Osteocyte (in vitro differentiated cells): ENCODE measurements around the gene ROM1. TPM values are rescaled to one million over a fixed set of nuclear protein-coding genes. Genes with fewer than 3 reads are reported as not detected.

Experiments
- DNase-seq: peaks from one replicate; pipeline ENCODE4 v3.0.0; 2021; ENCODE audit warnings: mixed read lengths; ENCODE audit not compliant: unreplicated experiment; ENCODE audit errors: extremely low spot score
- H3K27ac Mint-ChIP-seq: one replicate; pipeline ENCODE4 v1.8.0; 2021; ENCODE audit warnings: mild to moderate bottlenecking, mixed read lengths; ENCODE audit not compliant: unreplicated experiment
- H3K27me3 Mint-ChIP-seq: one replicate; pipeline ENCODE4 v1.8.0; 2021; ENCODE audit warnings: mixed read lengths; ENCODE audit not compliant: unreplicated experiment
- H3K36me3 Mint-ChIP-seq: one replicate; pipeline ENCODE4 v1.8.0; 2021; ENCODE audit warnings: mixed read lengths; ENCODE audit not compliant: unreplicated experiment
- H3K4me1 Mint-ChIP-seq: one replicate; pipeline ENCODE4 v1.8.0; 2021; ENCODE audit warnings: mixed read lengths; ENCODE audit not compliant: unreplicated experiment
- H3K4me3 Mint-ChIP-seq: one replicate; pipeline ENCODE4 v1.8.0; 2021; ENCODE audit warnings: mild to moderate bottlenecking, moderate library complexity, mixed read lengths; ENCODE audit not compliant: unreplicated experiment
- H3K9me3 Mint-ChIP-seq: one replicate; pipeline ENCODE4 v1.8.0; 2021; ENCODE audit warnings: mixed read lengths; ENCODE audit not compliant: unreplicated experiment
- total RNA-seq: library from RNA; stranded (reverse); gene quantifications from 2 replicates; pipeline ENCODE4 v1.2.1, GENCODE V29; 2021
- TF ChIP-seq, protein P1 (sequence below): fragments of 200-600 bp; sonication (generic); IDR thresholded peaks from 2 replicates; pipeline ENCODE4 v1.5.0; 2021; ENCODE audit warnings: antibody characterized with exemption, mild to moderate bottlenecking, moderate library complexity

ROM1 gene
- total RNA-seq, 1 donor from 2014 or later = 4.4 TPM

- TF ChIP-seq, protein P1, sequence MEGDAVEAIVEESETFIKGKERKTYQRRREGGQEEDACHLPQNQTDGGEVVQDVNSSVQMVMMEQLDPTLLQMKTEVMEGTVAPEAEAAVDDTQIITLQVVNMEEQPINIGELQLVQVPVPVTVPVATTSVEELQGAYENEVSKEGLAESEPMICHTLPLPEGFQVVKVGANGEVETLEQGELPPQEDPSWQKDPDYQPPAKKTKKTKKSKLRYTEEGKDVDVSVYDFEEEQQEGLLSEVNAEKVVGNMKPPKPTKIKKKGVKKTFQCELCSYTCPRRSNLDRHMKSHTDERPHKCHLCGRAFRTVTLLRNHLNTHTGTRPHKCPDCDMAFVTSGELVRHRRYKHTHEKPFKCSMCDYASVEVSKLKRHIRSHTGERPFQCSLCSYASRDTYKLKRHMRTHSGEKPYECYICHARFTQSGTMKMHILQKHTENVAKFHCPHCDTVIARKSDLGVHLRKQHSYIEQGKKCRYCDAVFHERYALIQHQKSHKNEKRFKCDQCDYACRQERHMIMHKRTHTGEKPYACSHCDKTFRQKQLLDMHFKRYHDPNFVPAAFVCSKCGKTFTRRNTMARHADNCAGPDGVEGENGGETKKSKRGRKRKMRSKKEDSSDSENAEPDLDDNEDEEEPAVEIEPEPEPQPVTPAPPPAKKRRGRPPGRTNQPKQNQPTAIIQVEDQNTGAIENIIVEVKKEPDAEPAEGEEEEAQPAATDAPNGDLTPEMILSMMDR = no peak
- H3K27ac Mint-ChIP-seq = no peak overlapping the region
- H3K36me3 Mint-ChIP-seq = peaks cover 14% of the 10 kb centered on the region
- no peak for DNase-seq
- H3K4me1 Mint-ChIP-seq = peaks cover 19% of the 10 kb centered on the region
- H3K27me3 Mint-ChIP-seq = no peaks in the 10 kb centered on the region
- no peak overlapping the region for H3K4me3 Mint-ChIP-seq
- H3K9me3 Mint-ChIP-seq = no peaks in the 10 kb centered on the region
Observed at GRCh38 chr11:62605902-62606301, 7.2 kb upstream of the ROM1 start.

DNA sequence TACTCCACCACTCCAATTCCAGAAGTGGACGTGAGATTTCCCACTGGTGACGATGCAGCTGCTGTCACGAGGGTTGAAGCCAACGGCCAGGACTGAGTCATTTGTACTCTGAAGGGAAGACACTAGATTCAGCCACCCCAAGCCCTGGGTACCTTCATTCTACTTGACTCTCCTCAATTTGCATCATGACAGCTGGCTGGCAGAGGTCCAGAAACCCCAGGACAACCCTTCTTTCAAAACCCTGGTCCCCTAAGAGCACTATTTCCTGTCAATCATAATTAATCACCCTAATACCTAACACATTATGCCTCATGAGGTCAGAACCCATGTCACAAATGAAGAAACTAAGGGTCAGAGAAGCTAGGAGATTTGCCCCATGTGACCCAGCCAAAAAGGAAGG is 5.3 kb upstream of the ROM1 start:
- H3K27me3 Mint-ChIP-seq = no peaks in the 10 kb centered on the region
- H3K4me3 Mint-ChIP-seq = no peak overlapping the region
- H3K9me3 Mint-ChIP-seq = no peaks in the 10 kb centered on the region
- H3K36me3 Mint-ChIP-seq = peaks cover 14% of the 10 kb centered on the region
- TF ChIP-seq, protein P1 = no peak
- DNase-seq = no peak
- H3K4me1 Mint-ChIP-seq = peaks cover 26% of the 10 kb centered on the region
- H3K27ac Mint-ChIP-seq = no peak overlapping the region

DNA sequence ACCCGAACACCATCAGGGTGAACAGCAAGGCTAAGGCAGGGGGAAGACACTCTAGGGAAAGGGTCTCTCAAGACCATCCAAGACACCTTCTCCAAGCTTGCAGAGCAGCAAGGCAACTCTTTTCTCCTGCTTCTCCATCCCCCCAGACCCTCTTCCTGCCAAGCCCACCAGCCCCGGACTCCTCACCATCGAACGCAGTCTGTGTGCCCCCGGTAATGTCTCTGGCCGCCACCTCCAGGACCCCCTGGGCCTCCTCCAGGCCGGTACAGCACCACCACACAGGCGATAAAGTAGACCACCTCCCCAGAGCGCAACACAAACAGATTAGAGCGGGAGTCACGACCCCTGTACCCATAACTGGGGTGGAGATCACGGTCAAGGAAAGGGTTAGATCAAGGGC is 4.3 kb upstream of the ROM1 start:
- Mint-ChIP-seq H3K27me3 (no peaks in the 10 kb centered on the region), H3K27ac (peak overlapping the region; percentile 38), H3K4me3 (no peak overlapping the region), H3K36me3 (peaks cover 14% of the 10 kb centered on the region), H3K4me1 (peaks cover 19% of the 10 kb centered on the region), H3K9me3 (no peaks in the 10 kb centered on the region)
- no peak for DNase-seq
- TF ChIP-seq, protein P1 = no peak

DNA sequence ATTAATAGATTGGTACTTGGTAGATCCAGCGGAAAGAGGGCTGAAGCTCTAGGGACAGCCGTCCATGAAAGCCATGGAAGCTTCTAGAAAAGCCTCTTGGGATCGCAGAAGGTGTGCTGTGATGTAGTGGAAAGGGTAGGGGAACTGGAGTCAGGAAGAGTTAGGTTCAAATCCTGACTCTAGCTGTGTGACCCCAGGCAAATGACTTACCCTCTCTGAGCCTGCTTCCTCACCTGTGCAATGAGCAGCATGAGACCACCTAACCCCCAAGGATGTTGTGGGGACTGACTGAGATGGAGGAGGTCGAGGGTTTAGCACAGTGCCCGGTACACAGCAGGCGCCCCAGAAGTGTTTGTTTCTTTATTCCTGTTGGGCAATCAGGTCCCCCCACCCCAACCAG is 2.7 kb upstream of the ROM1 start:
- H3K4me1 Mint-ChIP-seq = peaks cover 19% of the 10 kb centered on the region
- H3K36me3 Mint-ChIP-seq = peaks cover 10% of the 10 kb centered on the region
- TF ChIP-seq, protein P1 = no peak
- H3K4me3 Mint-ChIP-seq = peak overlapping the region; percentile 51
- peak overlapping the region; percentile 47 for H3K27ac Mint-ChIP-seq
- no peaks in the 10 kb centered on the region for H3K9me3 Mint-ChIP-seq
- no peaks in the 10 kb centered on the region for H3K27me3 Mint-ChIP-seq
- no peak for DNase-seq

GRCh38 chr11:62610814-62611704 is 2.0 kb upstream of the ROM1 start:
- TF ChIP-seq, protein P1 = no peak
- Mint-ChIP-seq H3K4me1 (peaks cover 19% of the 10 kb centered on the region), H3K27ac (peak overlapping the region; percentile 97), H3K27me3 (no peaks in the 10 kb centered on the region), H3K36me3 (peaks cover 10% of the 10 kb centered on the region), H3K9me3 (no peaks in the 10 kb centered on the region), H3K4me3 (peak overlapping the region; percentile 93)
- DNase-seq = no peak
